Measurements from ENCODE around the gene HS3ST6. TPM values are rescaled to one million over a fixed set of nuclear protein-coding genes. Genes with fewer than 3 reads are reported as not detected.
"Not testable (repeated sequence)": the region's sequence is repeated elsewhere in the genome, so short reads cannot be mapped to it uniquely, and the experiment has no call there.

The HS3ST6 gene
- total RNA-seq, 1 experiment from 2014 or later = not detected

- peaks cover 47% of the 10 kb centered on the region for H3K36me3 Mint-ChIP-seq (ENCODE audit: insufficient read depth, unreplicated experiment)
- H3K27me3 ChIP-seq (replicated peaks; ENCODE audit: control insufficient read depth, insufficient read depth, low read length) = no peaks in the 10 kb centered on the region
- ChIA-PET CTCF (interaction anchor here (1.2 kb wide), 1 partner anchor 18 kb away, joined by 3 read pairs; no protein-coding TSS in a partner anchor), POLR2A (no interaction called here)
- peaks cover 17% of the 10 kb centered on the region for H3K4me1 ChIP-seq
- intact Hi-C loops (cut with micrococcal nuclease; ENCODE audit: unreplicated experiment) = no loop called here
- H3K27ac Mint-ChIP-seq (ENCODE audit: unreplicated experiment) = no peak overlapping the region
- no peaks in the 10 kb centered on the region for H3K9me3 ChIP-seq
- no peak overlapping the region for H3K4me3 ChIP-seq (ENCODE audit: low read depth, low read length)
- H3K27me3 Mint-ChIP-seq (ENCODE audit: insufficient read depth, unreplicated experiment) = no peaks in the 10 kb centered on the region
- peak overlapping the region; percentile 89 for H3K4me3 Mint-ChIP-seq (ENCODE audit: unreplicated experiment)
- no TSS peak for BruUV-seq (replicated peaks)
- no peak for DNase-seq
- H3K9me3 Mint-ChIP-seq (ENCODE audit: unreplicated experiment) = no peaks in the 10 kb centered on the region
- peaks cover 6% of the 10 kb centered on the region for H3K36me3 ChIP-seq (ENCODE audit: control insufficient read depth, insufficient read depth, low read length)
- peaks cover 21% of the 10 kb centered on the region for H3K4me1 Mint-ChIP-seq (ENCODE audit: low read depth, unreplicated experiment)
- TF ChIP-seq CTCF (IDR thresholded peaks at IDR 0.05; ENCODE audit: insufficient read depth in 1 of 2, low read depth in 1 of 2, low read length in 1 of 2, severe bottlenecking in 1 of 2, unreplicated experiment in 1 of 2) = no peak
These were observed 40.6 kb upstream of the HS3ST6 start for GRCh38 chr16:1958715-1959268.

- BruUV-seq (replicated peaks); H3K4me3 ChIP-seq (ENCODE audit: low read depth, low read length); H3K27me3 Mint-ChIP-seq (ENCODE audit: insufficient read depth, unreplicated experiment); H3K4me3 Mint-ChIP-seq (ENCODE audit: unreplicated experiment); H3K27ac Mint-ChIP-seq (ENCODE audit: unreplicated experiment); DNase-seq; H3K9me3 Mint-ChIP-seq (ENCODE audit: unreplicated experiment); H3K9me3 ChIP-seq; H3K27me3 ChIP-seq (replicated peaks; ENCODE audit: control insufficient read depth, insufficient read depth, low read length); intact Hi-C loops (cut with micrococcal nuclease; ENCODE audit: unreplicated experiment); H3K36me3 ChIP-seq (ENCODE audit: control insufficient read depth, insufficient read depth, low read length): not testable (repeated sequence)
- H3K4me1 ChIP-seq = peaks cover 14% of the 10 kb centered on the region
- Mint-ChIP-seq H3K4me1 (ENCODE audit: low read depth, unreplicated experiment) (peaks cover 14% of the 10 kb centered on the region), H3K36me3 (ENCODE audit: insufficient read depth, unreplicated experiment) (peaks cover 41% of the 10 kb centered on the region)
- POLR2A ChIA-PET = interaction anchor here (0.7 kb wide), 1 partner anchor 1616 kb away, joined by 4 read pairs; no protein-coding TSS in a partner anchor
- CTCF ChIA-PET = interaction anchor here (1.2 kb wide), 1 partner anchor 17 kb away, joined by 3 read pairs; no protein-coding TSS in a partner anchor
These were observed 39.9 kb upstream of the HS3ST6 start for GRCh38 chr16:1958143-1958491.

GRCh38 chr16:1957434-1958142 lies 39.4 kb upstream of the HS3ST6 start:
- H3K4me3 ChIP-seq (ENCODE audit: low read depth, low read length); H3K9me3 Mint-ChIP-seq (ENCODE audit: unreplicated experiment); H3K4me3 Mint-ChIP-seq (ENCODE audit: unreplicated experiment); intact Hi-C loops (cut with micrococcal nuclease; ENCODE audit: unreplicated experiment); H3K36me3 ChIP-seq (ENCODE audit: control insufficient read depth, insufficient read depth, low read length); H3K27ac Mint-ChIP-seq (ENCODE audit: unreplicated experiment); H3K27me3 ChIP-seq (replicated peaks; ENCODE audit: control insufficient read depth, insufficient read depth, low read length); BruUV-seq (replicated peaks); H3K9me3 ChIP-seq; H3K4me1 ChIP-seq; DNase-seq; H3K27me3 Mint-ChIP-seq (ENCODE audit: insufficient read depth, unreplicated experiment); CTCF ChIA-PET: not testable (repeated sequence)
- Mint-ChIP-seq H3K4me1 (ENCODE audit: low read depth, unreplicated experiment) (peaks cover 10% of the 10 kb centered on the region), H3K36me3 (ENCODE audit: insufficient read depth, unreplicated experiment) (peaks cover 35% of the 10 kb centered on the region)
- POLR2A ChIA-PET = interaction anchor here (0.7 kb wide), 1 partner anchor 1615 kb away, joined by 4 read pairs; no protein-coding TSS in a partner anchor

GRCh38 chr16:1953734-1954133 lies 35.5 kb upstream of the HS3ST6 start:
- no peaks in the 10 kb centered on the region for H3K9me3 Mint-ChIP-seq (ENCODE audit: unreplicated experiment)
- ChIA-PET POLR2A (no interaction called here), CTCF (no interaction called here)
- H3K4me1 ChIP-seq = no peaks in the 10 kb centered on the region
- no peaks in the 10 kb centered on the region for H3K27me3 Mint-ChIP-seq (ENCODE audit: insufficient read depth, unreplicated experiment)
- no peak overlapping the region for H3K4me3 ChIP-seq (ENCODE audit: low read depth, low read length)
- H3K4me3 Mint-ChIP-seq (ENCODE audit: unreplicated experiment) = no peak overlapping the region
- BruUV-seq (replicated peaks) = no TSS peak
- no peak for TF ChIP-seq CTCF (IDR thresholded peaks at IDR 0.05; ENCODE audit: insufficient read depth in 1 of 2, low read depth in 1 of 2, low read length in 1 of 2, severe bottlenecking in 1 of 2, unreplicated experiment in 1 of 2)
- H3K9me3 ChIP-seq = no peaks in the 10 kb centered on the region
- intact Hi-C loops (cut with micrococcal nuclease; ENCODE audit: unreplicated experiment) = no loop called here
- no peaks in the 10 kb centered on the region for H3K4me1 Mint-ChIP-seq (ENCODE audit: low read depth, unreplicated experiment)
- H3K27me3 ChIP-seq (replicated peaks; ENCODE audit: control insufficient read depth, insufficient read depth, low read length) = no peaks in the 10 kb centered on the region
- H3K36me3 Mint-ChIP-seq (ENCODE audit: insufficient read depth, unreplicated experiment) = no peaks in the 10 kb centered on the region
- no peaks in the 10 kb centered on the region for H3K36me3 ChIP-seq (ENCODE audit: control insufficient read depth, insufficient read depth, low read length)
- H3K27ac Mint-ChIP-seq (ENCODE audit: unreplicated experiment) = no peak overlapping the region
- no peak for DNase-seq

Measured in Caco-2 (cell line).